WTC11 (cell line): ENCODE results near the gene LRRC1. TPM values are rescaled to one million over a fixed set of nuclear protein-coding genes. Genes with fewer than 3 reads are reported as not detected.

ENCODE experiments used
- ATAC-seq: fragments of 200-7000 bp; cut with Tn5 transposase; 2 replicates; pipeline ENCODE4 v1.10.0; 2021; ENCODE audit warnings: mild to moderate bottlenecking, moderate library complexity
- CTCF ChIA-PET: fragments of 300-600 bp; sonication (Branson Sonifier 250); formaldehyde crosslinking; loops from one replicate; lab custom pipeline; 2021; ENCODE audit warnings: antibody characterized with exemption; lab: Charles Lee
- POLR2A ChIA-PET: fragments of 350-600 bp; sonication (Branson Sonifier 250); formaldehyde crosslinking; loops from one replicate; lab custom pipeline; 2021; ENCODE audit warnings: antibody characterized with exemption; lab: Charles Lee
- DNase-seq: peaks from one replicate; pipeline ENCODE4 v3.0.0; 2021; ENCODE audit warnings: low spot score
- H3K27ac Mint-ChIP-seq: 2 replicates; pipeline ENCODE4 v1.8.0; 2021; ENCODE audit warnings: mixed read lengths
- H3K27me3 Mint-ChIP-seq: 2 replicates; pipeline ENCODE4 v1.8.0; 2021; ENCODE audit warnings: low read depth, mild to moderate bottlenecking, moderate library complexity, mixed read lengths
- H3K36me3 Mint-ChIP-seq: 2 replicates; pipeline ENCODE4 v1.8.0; 2021; ENCODE audit warnings: mixed read lengths
- H3K4me1 Mint-ChIP-seq: 2 replicates; pipeline ENCODE4 v1.8.0; 2022; ENCODE audit warnings: mixed read lengths
- H3K4me3 Mint-ChIP-seq: 2 replicates; pipeline ENCODE4 v1.8.0; 2021; ENCODE audit warnings: mild to moderate bottlenecking, moderate library complexity, mixed read lengths
- H3K9me3 Mint-ChIP-seq: 2 replicates; pipeline ENCODE4 v1.8.0; 2021; ENCODE audit warnings: mixed read lengths
- ATF1 ChIP-seq: sonication (generic); formaldehyde crosslinking; IDR thresholded peaks from 2 replicates; pipeline ENCODE4 v1.8.1; 2023; ENCODE audit warnings: mild to moderate bottlenecking, moderate library complexity, missing genetic modification reagents
- EMX1 ChIP-seq: fragments of 250-450 bp; sonication (Bioruptor Pico); IDR thresholded peaks from 2 replicates; pipeline ENCODE4 v1.8.0; 2021; ENCODE audit warnings: mild to moderate bottlenecking
- FOXK1 ChIP-seq: sonication (generic); formaldehyde crosslinking; IDR thresholded peaks from 2 replicates; pipeline ENCODE4 v1.8.0; 2022; ENCODE audit warnings: mild to moderate bottlenecking, moderate library complexity, missing genetic modification reagents
- FOXP1 ChIP-seq: sonication (generic); formaldehyde crosslinking; IDR thresholded peaks from 2 replicates; pipeline ENCODE4 v1.8.0; 2022; ENCODE audit warnings: missing genetic modification reagents, mild to moderate bottlenecking, moderate library complexity, borderline replicate concordance
- GTF2I ChIP-seq: fragments of 250-450 bp; sonication (Bioruptor Pico); conservative IDR thresholded peaks from 2 replicates; pipeline ENCODE4 v1.4.0; 2021; ENCODE audit warnings: mild to moderate bottlenecking
- NFATC4 ChIP-seq: fragments of 250-450 bp; sonication (Bioruptor Pico); IDR thresholded peaks from 2 replicates; pipeline ENCODE4 v1.9.0; 2021; ENCODE audit warnings: mild to moderate bottlenecking
- PRRX2 ChIP-seq: fragments of 250-450 bp; sonication (Bioruptor Pico); IDR thresholded peaks from 2 replicates; pipeline ENCODE4 v1.8.0; 2021; ENCODE audit warnings: mild to moderate bottlenecking
- TCF7 ChIP-seq: sonication (generic); formaldehyde crosslinking; IDR thresholded peaks from 2 replicates; pipeline ENCODE4 v1.8.0; 2022; ENCODE audit warnings: mild to moderate bottlenecking, low read depth, missing genetic modification reagents, moderate library complexity
- TEAD4 ChIP-seq: sonication (generic); formaldehyde crosslinking; IDR thresholded peaks from 2 replicates; pipeline ENCODE4 v1.8.0; 2022; ENCODE audit warnings: mild to moderate bottlenecking, missing genetic modification reagents
- total RNA-seq: library from RNA; stranded (reverse); gene quantifications from 3 replicates; pipeline ENCODE4 v1.2.3, GENCODE V29; 2021
- TF ChIP-seq, protein P1 (sequence below): sonication (generic); formaldehyde crosslinking; IDR thresholded peaks from 2 replicates; pipeline ENCODE4 v1.8.0; 2022; ENCODE audit warnings: missing genetic modification reagents
- TF ChIP-seq, protein P2 (sequence below): fragments of 250-450 bp; sonication (Bioruptor Pico); IDR thresholded peaks from 2 replicates; pipeline ENCODE4 v1.9.0; 2021; ENCODE audit warnings: moderate library complexity, mild to moderate bottlenecking, inconsistent platforms, borderline replicate concordance
- TF ChIP-seq, protein P3 (sequence below): sonication (generic); formaldehyde crosslinking; IDR thresholded peaks from 2 replicates; pipeline ENCODE4 v1.8.0; 2022; ENCODE audit warnings: mild to moderate bottlenecking, missing genetic modification reagents
- TF ChIP-seq, protein P4 (sequence below): sonication (generic); formaldehyde crosslinking; IDR thresholded peaks from 2 replicates; pipeline ENCODE4 v1.8.0; 2023; ENCODE audit warnings: missing genetic modification reagents
- TF ChIP-seq, protein P5 (sequence below): fragments of 250-450 bp; sonication (Bioruptor Pico); IDR thresholded peaks from 2 replicates; pipeline ENCODE4 v1.8.0; 2021; ENCODE audit warnings: mild to moderate bottlenecking
- TF ChIP-seq, protein P6 (sequence below): fragments of 250-450 bp; sonication (Bioruptor Pico); IDR thresholded peaks from 2 replicates; pipeline ENCODE4 v1.9.0; 2021; ENCODE audit warnings: mild to moderate bottlenecking
- TF ChIP-seq, protein P7 (sequence below): sonication (generic); formaldehyde crosslinking; IDR thresholded peaks from 2 replicates; pipeline ENCODE4 v1.8.1; 2022; ENCODE audit warnings: mild to moderate bottlenecking, moderate library complexity, missing genetic modification reagents

The LRRC1 gene
- total RNA-seq, 1 experiment from 2014 or later, result 12.7 TPM

DNA sequence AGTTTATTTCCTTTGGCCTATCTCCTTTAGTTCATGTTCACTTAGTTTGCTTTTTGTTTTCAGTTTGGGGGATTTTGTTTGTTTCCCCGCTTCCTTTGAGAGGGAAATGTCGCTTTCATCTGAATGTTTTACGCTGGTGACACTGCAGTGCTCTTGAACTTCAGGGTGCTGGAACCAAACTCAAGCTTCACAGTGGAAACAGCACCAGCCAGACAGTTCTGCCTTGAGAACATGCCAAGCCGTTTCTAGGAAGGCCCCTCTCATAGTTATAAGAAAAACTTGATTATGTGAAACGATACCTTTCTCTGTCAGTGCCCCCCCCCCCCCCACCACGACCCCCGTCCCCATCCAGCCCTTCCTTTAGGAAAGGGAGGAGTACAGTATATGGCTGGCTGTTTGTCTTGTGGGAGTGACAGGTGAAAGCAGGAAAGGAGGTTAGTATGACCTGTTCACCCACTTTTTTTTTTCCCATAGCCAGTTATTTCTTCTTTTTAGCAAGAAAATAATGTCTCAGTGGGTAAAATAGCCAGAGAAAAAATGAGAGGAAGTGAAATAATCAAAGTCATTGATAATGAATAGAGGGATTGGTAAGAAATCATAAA, 130.1 kb downstream of the LRRC1 start (continued):
- TF ChIP-seq, protein P1, sequence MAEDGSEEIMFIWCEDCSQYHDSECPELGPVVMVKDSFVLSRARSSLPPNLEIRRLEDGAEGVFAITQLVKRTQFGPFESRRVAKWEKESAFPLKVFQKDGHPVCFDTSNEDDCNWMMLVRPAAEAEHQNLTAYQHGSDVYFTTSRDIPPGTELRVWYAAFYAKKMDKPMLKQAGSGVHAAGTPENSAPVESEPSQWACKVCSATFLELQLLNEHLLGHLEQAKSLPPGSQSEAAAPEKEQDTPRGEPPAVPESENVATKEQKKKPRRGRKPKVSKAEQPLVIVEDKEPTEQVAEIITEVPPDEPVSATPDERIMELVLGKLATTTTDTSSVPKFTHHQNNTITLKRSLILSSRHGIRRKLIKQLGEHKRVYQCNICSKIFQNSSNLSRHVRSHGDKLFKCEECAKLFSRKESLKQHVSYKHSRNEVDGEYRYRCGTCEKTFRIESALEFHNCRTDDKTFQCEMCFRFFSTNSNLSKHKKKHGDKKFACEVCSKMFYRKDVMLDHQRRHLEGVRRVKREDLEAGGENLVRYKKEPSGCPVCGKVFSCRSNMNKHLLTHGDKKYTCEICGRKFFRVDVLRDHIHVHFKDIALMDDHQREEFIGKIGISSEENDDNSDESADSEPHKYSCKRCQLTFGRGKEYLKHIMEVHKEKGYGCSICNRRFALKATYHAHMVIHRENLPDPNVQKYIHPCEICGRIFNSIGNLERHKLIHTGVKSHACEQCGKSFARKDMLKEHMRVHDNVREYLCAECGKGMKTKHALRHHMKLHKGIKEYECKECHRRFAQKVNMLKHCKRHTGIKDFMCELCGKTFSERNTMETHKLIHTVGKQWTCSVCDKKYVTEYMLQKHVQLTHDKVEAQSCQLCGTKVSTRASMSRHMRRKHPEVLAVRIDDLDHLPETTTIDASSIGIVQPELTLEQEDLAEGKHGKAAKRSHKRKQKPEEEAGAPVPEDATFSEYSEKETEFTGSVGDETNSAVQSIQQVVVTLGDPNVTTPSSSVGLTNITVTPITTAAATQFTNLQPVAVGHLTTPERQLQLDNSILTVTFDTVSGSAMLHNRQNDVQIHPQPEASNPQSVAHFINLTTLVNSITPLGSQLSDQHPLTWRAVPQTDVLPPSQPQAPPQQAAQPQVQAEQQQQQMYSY (CRISPR knock-in tag), result no peak
- TF ChIP-seq FOXP1, result no peak
- TF ChIP-seq PRRX2, result no peak
- TF ChIP-seq GTF2I, result no peak
- no peak for TF ChIP-seq NFATC4 (CRISPR knock-in tag)
- TF ChIP-seq, protein P2, sequence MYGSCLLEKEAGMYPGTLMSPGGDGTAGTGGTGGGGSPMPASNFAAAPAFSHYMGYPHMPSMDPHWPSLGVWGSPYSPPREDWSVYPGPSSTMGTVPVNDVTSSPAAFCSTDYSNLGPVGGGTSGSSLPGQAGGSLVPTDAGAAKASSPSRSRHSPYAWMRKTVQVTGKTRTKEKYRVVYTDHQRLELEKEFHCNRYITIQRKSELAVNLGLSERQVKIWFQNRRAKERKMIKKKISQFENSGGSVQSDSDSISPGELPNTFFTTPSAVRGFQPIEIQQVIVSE (CRISPR knock-in tag), result no peak
- TF ChIP-seq, protein P3, sequence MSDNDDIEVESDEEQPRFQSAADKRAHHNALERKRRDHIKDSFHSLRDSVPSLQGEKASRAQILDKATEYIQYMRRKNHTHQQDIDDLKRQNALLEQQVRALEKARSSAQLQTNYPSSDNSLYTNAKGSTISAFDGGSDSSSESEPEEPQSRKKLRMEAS (CRISPR knock-in tag), result no peak
- TF ChIP-seq TEAD4, result no peak
- no peak for TF ChIP-seq TCF7

DNA sequence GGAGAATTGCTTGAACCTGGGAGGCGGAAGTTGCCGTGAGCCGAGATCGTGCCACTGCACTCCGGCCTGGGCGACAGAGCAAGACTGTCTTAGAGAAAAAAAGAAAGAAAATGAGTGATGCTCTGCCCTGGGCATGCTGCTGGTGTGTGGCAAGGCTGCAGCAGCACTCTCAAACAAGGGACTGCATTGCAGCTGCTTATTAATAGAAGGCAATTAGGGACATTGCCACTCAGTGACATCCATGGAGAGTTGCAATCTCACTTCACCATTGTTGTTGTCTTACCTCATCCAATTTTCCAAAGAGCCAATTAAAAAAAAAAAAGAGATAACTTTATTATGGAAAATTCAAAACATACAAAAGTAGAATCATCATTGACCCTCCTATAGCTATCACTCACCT, 131.1 kb downstream of the LRRC1 start:
- POLR2A ChIA-PET, result no interaction called here
- ATAC-seq, result no peak
- H3K27ac Mint-ChIP-seq, result no peak overlapping the region
- no peak overlapping the region for H3K4me3 Mint-ChIP-seq
- H3K9me3 Mint-ChIP-seq, result peaks cover 20% of the 10 kb centered on the region
- peaks cover 36% of the 10 kb centered on the region for H3K4me1 Mint-ChIP-seq
- CTCF ChIA-PET, result no interaction called here
- TF ChIP-seq EMX1 (CRISPR knock-in tag), result no peak
- TF ChIP-seq, protein P4, sequence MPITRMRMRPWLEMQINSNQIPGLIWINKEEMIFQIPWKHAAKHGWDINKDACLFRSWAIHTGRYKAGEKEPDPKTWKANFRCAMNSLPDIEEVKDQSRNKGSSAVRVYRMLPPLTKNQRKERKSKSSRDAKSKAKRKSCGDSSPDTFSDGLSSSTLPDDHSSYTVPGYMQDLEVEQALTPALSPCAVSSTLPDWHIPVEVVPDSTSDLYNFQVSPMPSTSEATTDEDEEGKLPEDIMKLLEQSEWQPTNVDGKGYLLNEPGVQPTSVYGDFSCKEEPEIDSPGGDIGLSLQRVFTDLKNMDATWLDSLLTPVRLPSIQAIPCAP (CRISPR knock-in tag), result no peak
- TF ChIP-seq FOXK1 (CRISPR knock-in tag), result no peak
- TF ChIP-seq PRRX2, result no peak
- no peak for TF ChIP-seq ATF1 (CRISPR knock-in tag)
- TF ChIP-seq, protein P5, sequence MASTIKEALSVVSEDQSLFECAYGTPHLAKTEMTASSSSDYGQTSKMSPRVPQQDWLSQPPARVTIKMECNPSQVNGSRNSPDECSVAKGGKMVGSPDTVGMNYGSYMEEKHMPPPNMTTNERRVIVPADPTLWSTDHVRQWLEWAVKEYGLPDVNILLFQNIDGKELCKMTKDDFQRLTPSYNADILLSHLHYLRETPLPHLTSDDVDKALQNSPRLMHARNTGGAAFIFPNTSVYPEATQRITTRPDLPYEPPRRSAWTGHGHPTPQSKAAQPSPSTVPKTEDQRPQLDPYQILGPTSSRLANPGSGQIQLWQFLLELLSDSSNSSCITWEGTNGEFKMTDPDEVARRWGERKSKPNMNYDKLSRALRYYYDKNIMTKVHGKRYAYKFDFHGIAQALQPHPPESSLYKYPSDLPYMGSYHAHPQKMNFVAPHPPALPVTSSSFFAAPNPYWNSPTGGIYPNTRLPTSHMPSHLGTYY (CRISPR knock-in tag), result no peak
- TF ChIP-seq, protein P6, sequence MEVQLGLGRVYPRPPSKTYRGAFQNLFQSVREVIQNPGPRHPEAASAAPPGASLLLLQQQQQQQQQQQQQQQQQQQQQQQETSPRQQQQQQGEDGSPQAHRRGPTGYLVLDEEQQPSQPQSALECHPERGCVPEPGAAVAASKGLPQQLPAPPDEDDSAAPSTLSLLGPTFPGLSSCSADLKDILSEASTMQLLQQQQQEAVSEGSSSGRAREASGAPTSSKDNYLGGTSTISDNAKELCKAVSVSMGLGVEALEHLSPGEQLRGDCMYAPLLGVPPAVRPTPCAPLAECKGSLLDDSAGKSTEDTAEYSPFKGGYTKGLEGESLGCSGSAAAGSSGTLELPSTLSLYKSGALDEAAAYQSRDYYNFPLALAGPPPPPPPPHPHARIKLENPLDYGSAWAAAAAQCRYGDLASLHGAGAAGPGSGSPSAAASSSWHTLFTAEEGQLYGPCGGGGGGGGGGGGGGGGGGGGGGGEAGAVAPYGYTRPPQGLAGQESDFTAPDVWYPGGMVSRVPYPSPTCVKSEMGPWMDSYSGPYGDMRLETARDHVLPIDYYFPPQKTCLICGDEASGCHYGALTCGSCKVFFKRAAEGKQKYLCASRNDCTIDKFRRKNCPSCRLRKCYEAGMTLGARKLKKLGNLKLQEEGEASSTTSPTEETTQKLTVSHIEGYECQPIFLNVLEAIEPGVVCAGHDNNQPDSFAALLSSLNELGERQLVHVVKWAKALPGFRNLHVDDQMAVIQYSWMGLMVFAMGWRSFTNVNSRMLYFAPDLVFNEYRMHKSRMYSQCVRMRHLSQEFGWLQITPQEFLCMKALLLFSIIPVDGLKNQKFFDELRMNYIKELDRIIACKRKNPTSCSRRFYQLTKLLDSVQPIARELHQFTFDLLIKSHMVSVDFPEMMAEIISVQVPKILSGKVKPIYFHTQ (CRISPR knock-in tag), result no peak
- TF ChIP-seq, protein P7, sequence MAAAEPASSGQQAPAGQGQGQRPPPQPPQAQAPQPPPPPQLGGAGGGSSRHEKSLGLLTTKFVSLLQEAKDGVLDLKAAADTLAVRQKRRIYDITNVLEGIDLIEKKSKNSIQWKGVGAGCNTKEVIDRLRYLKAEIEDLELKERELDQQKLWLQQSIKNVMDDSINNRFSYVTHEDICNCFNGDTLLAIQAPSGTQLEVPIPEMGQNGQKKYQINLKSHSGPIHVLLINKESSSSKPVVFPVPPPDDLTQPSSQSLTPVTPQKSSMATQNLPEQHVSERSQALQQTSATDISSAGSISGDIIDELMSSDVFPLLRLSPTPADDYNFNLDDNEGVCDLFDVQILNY, result no peak
- TF ChIP-seq, all 79 proteins: peak for 0
- no peak for DNase-seq
- H3K27me3 Mint-ChIP-seq, result no peaks in the 10 kb centered on the region
- H3K36me3 Mint-ChIP-seq, result peaks cover 31% of the 10 kb centered on the region
